Activated T-cell treated with anti-CD3 and anti-CD28 coated beads, Interleukin-2, amount 50 U/mL, for 4 hours (primary cell): ENCODE results near the gene CYP2U1. TPM values are rescaled to one million over a fixed set of nuclear protein-coding genes. Genes with fewer than 3 reads are reported as not detected.

Experiments used
- total RNA-seq, 3 donors: library from RNA; stranded (reverse); gene quantifications; one replicate each; pipeline ENCODE4 v1.2.1, GENCODE V29; 2021

Gene CYP2U1
- total RNA-seq, 3 donors from 2014 or later: 1.3 to 2.2 (median 2.0) TPM

Other genes starting within 250 kb of the CYP2U1 start
- gene PAPSS1, start 211.3 kb upstream of the CYP2U1 start, total RNA-seq: 10 to 100 TPM; 19.8 to 23.3 (median 21.6) TPM
- under 1 TPM; 0.08 to 0.54 (median 0.43) TPM for gene SGMS2, start 106.6 kb upstream of the CYP2U1 start, total RNA-seq
- 10 to 100 TPM; 21.1 to 26.4 (median 22.5) TPM for gene HADH, start 58.3 kb downstream of the CYP2U1 start, total RNA-seq
- 100 to 1,000 TPM; 140 to 165 (median 148) TPM for gene LEF1, start 237.4 kb downstream of the CYP2U1 start, total RNA-seq